Karpas-422 (cell line): ENCODE measurements around the gene LPO. TPM values are rescaled to one million over a fixed set of nuclear protein-coding genes. Genes with fewer than 3 reads are reported as not detected.

ENCODE experiments used
- total RNA-seq: library from RNA; depleted of rRNA; stranded (reverse); fragments of >200 nt; shearing (Covaris generic); gene quantifications from 2 replicates; pipeline ENCODE4 v1.2.3, GENCODE V29; 2014; ENCODE audit warnings: low replicate concordance; rRNA removed

Gene LPO
- total RNA-seq, 1 experiment from 2014 or later, result not detected

Other genes with a start within 250 kb of the LPO start
- 347 and 387 TPM in 2 replicates for gene SRSF1, start 231.3 kb upstream of the LPO start, total RNA-seq
- gene DYNLL2, start 155.2 kb upstream of the LPO start, total RNA-seq, result 18.2 and 22.7 TPM in 2 replicates
- gene OR4D1, start 90.2 kb upstream of the LPO start, total RNA-seq, result not detected in 2 replicates
- gene OR4D2, start 71.6 kb upstream of the LPO start, total RNA-seq, result not detected in 2 replicates
- gene EPX, start 45.9 kb upstream of the LPO start, total RNA-seq, result not detected in 2 replicates
- 17.5 and 20.8 TPM in 2 replicates for gene MKS1, start 19.3 kb upstream of the LPO start, total RNA-seq
- gene MPO, start 42.4 kb downstream of the LPO start, total RNA-seq, result not detected in 2 replicates
- 7.8 and 14.0 TPM in 2 replicates for gene TSPOAP1, start 90.2 kb downstream of the LPO start, total RNA-seq
- gene SUPT4H1, start 113.6 kb downstream of the LPO start, total RNA-seq, result 50.2 and 64.7 TPM in 2 replicates
- gene RNF43, start 178.9 kb downstream of the LPO start, total RNA-seq, result not detected in 2 replicates
- gene HSF5, start 249.8 kb downstream of the LPO start, total RNA-seq, result 0.11 and 0.82 TPM in 2 replicates